ENCODE measurements around the gene GARNL3.

Gene GARNL3, protein sequence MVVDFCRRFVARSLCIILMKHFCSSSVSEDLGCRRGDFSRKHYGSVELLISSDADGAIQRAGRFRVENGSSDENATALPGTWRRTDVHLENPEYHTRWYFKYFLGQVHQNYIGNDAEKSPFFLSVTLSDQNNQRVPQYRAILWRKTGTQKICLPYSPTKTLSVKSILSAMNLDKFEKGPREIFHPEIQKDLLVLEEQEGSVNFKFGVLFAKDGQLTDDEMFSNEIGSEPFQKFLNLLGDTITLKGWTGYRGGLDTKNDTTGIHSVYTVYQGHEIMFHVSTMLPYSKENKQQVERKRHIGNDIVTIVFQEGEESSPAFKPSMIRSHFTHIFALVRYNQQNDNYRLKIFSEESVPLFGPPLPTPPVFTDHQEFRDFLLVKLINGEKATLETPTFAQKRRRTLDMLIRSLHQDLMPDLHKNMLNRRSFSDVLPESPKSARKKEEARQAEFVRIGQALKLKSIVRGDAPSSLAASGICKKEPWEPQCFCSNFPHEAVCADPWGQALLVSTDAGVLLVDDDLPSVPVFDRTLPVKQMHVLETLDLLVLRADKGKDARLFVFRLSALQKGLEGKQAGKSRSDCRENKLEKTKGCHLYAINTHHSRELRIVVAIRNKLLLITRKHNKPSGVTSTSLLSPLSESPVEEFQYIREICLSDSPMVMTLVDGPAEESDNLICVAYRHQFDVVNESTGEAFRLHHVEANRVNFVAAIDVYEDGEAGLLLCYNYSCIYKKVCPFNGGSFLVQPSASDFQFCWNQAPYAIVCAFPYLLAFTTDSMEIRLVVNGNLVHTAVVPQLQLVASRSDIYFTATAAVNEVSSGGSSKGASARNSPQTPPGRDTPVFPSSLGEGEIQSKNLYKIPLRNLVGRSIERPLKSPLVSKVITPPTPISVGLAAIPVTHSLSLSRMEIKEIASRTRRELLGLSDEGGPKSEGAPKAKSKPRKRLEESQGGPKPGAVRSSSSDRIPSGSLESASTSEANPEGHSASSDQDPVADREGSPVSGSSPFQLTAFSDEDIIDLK

DNA sequence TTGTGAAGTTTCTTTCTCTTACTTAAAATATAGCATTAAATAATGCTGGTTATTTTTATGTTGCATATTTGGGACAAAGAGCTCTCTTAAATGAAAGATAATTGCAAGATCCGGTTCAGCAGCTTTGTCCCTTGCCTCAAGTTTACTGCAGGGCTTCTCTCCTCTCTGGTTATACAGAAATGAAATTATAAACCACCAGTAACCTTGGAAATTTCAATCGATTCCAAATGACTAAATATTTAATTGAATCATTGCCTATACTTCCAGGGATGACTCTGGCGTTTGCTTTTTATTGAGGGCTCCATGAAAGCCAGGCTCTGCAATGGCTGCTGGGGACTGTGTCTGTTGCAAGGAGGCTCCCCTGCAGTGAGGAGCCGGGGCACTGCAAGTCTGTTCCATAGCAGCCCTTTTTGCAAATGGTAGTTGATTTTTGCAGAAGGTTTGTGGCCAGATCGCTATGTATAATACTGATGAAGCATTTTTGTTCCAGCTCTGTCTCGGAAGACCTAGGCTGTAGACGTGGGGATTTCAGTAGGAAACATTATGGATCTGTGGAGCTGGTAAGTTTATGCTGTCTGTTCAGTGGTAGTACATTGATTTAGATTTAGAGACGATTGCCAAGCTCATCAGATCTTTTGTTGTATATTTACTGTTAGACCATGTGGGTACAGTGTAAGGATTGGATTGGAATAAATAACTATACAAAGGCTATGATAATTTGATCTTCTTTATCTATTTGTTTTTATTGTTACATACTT, at the start of gene GARNL3:
TSS of gene GARNL3 (plus strand) at position 313 of the 758 bp plus-strand sequence. CDS start at position 417, 104 bp downstream.
- peak; percentile 63 for DNase-seq (ENCODE audit: low spot score)

DNA sequence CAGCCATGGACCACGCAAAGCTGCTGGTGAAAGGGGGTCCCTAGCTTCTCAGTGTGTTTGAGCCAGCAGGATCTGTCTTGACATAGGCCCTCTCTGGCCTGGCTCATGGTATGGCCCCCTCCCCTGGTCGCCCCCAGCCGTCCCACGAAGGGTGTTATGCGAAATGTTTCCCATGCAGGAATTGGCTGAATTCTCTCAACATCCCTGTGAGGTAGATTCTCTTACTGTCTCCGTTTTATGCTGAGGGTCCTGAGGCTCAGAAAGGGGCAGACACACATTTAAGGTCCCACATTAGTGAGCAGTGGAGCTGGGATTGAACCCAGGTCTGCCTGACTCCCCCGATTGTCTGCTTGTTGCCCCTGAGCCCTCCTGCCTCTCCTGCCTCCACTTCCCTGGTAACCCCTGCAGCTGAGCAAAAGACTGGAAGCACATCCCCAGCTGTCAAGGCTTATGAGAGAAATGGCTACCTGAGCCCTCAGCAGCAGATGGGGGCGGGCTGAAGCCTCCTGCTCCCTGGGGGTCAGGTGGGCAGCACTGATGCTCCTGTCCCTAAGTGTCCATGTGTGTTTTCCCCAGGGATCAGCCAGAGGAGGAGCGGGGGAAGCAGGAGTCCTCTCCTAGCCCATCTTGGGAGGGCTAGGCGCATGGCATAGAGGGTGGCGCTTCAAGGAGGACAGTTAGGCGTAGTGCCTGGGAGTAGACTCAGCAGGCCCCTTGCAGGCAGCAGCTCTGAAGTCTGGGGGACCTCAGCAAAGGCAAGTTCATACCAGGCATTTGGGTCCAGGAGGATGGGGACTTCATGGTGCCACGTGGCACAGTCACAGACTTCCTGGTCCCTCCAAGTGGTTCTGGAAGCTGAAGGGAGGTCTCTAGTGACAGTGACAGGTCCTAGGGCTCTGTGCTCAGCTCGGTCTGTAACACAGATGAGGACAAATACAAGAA, 49.0 kb upstream of the GARNL3 start:
- no peak for DNase-seq (ENCODE audit: low spot score)

DNA sequence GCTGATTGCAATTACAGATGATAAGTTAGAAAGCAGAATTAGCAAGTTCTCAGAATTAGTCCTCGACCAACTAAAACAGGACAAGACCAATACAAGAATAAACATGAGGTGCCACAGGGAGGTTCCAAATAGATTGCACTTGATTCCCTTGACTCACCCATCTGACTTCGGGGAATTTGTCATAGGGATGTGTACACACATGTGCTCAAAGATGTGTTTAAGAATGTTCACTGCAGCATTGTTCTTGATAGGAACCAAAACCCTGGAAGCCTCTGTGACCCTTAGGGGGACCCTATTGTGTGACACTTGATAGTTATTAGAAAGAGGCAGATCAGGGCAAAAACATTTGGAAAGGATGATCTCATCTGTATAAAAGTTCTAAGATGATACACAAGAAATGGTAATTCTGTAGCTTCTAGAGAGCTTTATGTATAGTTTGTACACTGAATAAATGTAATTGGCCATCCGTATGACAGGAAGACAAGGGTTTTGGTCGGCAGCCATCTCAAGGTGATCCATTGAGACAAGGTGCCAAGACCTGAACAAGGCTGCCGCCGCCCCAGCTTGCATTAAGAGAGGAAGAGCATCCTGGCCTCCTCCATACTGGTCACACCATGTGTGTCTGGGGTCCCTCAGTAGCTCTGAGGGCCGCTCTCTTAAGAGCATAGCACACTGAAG, 48.2 kb upstream of the GARNL3 start:
- DNase-seq (ENCODE audit: low spot score): no peak

- peak; percentile 26 for DNase-seq (ENCODE audit: low spot score)
Measured at GRCh38 chr9:127216888-127217217, 47.7 kb upstream of the GARNL3 start.

DNA sequence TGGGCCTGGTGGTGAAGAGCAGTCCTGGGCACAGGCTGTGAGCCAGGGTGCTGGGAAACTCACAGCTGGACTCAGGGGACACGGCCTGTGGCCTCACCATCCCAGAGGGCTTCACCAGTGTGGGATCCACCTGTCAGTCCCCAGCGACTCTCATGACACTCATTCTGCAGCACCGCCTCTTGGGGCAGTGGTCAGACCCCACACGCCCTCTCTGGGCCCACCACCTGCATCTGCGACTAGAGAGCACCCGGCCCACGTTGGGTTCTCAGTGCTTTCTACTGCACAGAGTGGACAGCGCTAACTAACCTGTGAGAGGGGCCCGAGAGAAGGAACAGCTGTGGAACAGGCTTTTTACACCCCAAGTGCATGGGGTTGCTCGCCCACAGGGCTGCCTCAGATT, 45.8 kb upstream of the GARNL3 start:
- no peak for DNase-seq (ENCODE audit: low spot score)

DNA sequence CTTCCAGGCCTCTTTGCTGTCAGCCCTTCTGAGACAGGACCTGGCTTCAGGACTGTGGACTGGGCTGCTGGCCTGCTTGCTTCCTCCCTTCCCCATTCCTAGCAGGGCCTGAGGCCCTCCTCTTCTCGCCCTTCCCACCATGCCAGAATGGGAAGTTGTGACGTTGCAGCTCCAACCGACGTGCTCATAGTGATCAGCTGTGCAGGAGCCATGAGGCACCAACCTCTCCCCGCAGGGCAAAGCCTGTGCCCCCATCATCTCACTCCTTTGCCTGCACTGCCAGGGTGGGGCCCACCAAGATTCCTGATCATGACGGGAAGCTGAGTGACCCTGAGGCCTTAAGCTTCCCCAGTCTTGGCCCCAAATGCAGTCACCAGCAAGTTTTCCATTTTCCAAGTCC, 45.1 kb upstream of the GARNL3 start:
- no peak for DNase-seq (ENCODE audit: low spot score)

DNA sequence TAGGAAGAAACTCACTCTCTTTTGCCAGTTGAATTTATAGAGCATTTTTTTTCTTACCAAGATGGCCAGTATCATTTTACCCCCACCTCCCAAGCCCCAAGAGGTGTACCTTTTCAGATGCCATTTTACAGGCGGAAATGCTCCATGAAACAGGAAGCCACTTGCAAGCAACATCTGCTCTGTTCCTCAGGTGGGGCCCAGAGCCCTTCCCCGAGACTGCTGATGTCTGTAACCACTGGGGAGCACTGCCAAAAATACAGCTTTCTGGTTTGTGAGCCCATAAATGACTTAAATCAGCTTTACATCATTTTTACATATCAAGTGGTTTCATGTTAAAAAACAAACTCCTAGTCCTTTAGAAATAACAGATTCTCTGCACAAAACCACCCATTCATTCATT, 42.9 kb upstream of the GARNL3 start:
- no peak for DNase-seq (ENCODE audit: low spot score)

- no peak for DNase-seq (ENCODE audit: low spot score)
Measured at GRCh38 chr9:127222388-127223095, 42.0 kb upstream of the GARNL3 start.

GRCh38 chr9:127223266-127223665, 41.3 kb upstream of the GARNL3 start:
- peak; percentile 24 for DNase-seq (ENCODE audit: low spot score)

DNA sequence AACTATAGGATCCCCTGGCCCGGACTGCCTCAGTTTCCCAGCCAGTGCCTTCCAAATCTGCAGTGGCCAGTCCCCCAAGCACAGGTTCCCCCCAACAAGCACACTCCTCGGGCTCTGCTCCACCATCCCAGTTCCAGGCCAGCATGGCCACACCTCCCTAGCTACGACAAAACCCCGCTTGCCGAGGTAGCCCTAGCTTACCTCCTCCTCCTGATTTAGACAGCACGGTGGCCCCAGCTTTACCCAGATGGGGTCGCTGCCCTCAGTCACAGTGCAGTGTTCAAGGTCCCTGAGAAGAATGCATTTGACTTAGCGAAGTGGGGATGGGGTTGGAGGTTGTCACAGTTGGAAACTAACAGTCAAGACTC, 40.8 kb upstream of the GARNL3 start:
- peak; percentile 13 for DNase-seq (ENCODE audit: low spot score)

GRCh38 chr9:127224178-127224882, 40.2 kb upstream of the GARNL3 start:
- DNase-seq (ENCODE audit: low spot score): peak; percentile 85

DNA sequence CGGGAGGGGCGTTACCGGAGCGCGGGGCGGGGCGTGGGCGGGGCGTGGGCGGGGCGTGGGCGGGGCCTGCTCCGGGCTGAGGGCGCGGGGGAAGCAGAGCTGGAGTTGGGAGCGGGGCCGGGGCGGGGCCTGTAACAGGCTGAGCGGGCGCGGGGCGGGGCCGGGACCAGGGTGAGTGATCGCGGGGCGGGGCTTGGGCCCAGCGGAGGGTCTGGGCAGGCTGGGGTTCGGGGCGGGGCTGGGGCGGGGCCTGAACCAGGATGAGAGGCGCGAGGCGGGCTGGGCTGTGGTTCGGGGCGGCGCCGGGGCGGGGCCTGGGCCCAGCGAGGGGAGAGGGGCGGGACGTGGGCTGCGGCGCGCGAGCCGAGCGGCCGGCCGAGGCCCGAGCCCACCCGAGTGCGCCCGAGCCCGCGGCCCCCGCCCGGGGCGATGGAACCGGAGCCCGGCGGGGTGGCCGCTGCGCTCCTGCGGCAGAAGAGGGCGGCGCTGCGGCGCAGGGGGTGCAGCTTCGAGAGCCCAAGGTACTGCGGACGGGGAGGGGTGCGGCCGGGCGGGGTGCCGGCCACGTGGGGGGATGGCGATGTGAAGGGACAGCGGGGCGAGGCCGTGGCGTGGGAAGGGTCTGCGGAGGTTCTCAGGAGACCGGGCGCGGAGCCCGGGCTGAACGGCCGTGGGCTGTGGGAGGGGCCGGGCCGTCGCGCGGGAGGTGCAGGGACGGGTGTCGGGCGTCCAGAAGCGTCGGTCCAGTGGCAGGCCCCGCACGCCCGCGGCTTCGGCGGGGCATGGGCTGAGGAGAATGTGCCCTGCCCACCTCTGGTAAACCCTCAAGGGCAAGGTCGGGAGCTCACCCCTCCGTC, 39.5 kb upstream of the GARNL3 start:
- peak; percentile 98 for DNase-seq (ENCODE audit: low spot score)

- peak; percentile 61 for DNase-seq (ENCODE audit: low spot score)
Measured at GRCh38 chr9:127225801-127226625, 38.6 kb upstream of the GARNL3 start.

- no peak for DNase-seq (ENCODE audit: low spot score)
Measured at GRCh38 chr9:127229691-127230417, 34.7 kb upstream of the GARNL3 start.

- DNase-seq (ENCODE audit: low spot score): no peak
Measured at GRCh38 chr9:127231666-127232065, 32.9 kb upstream of the GARNL3 start.

DNA sequence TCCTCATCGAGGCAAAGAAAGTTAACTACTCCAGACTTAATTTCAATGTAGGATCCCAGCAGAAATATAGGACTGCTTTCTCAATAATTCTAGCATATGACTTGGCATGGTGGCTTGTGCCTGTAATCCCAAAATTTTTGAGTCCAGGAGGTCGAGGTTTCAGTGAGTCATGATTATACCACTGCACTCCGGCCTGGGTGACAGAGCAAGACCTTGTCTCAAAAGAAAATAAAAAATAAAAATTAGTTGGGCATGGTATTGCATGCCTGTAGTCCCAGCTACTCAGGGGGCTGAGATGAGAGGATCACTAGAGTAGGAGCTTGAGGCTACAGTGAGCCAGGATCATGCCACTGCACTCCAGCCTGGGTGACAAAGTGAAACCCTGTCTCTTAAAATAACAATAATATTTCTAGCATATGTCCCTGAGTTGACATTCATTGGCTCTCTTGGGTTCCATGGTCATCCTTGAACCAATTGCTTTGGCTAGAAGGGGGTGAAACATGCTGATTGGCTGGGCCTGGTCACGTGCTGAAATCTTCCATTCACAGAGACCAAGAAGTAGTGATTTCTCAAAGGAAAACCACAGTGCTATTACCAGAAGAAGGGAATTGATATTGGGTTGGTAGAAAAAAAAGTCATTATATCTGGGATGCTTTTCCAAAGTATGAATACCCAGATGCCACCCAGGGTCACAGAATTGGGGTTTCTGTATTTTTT, 31.6 kb upstream of the GARNL3 start:
- no peak for DNase-seq (ENCODE audit: low spot score)

All from globus pallidus (tissue), 1 donor.